HG03135 (cell line): ENCODE data around the gene CATSPERB.
"Not testable (repeated sequence)": the region's sequence is repeated elsewhere in the genome, so short reads cannot be mapped to it uniquely, and the experiment has no call there.

Source experiments
- ATAC-seq: cut with Tn5 transposase; IDR thresholded peaks from one replicate; pipeline ENCODE4 v1.9.1; 2021; ENCODE audit warnings: mild to moderate bottlenecking, moderate library complexity; ENCODE audit not compliant: unreplicated experiment

Gene CATSPERB

DNA sequence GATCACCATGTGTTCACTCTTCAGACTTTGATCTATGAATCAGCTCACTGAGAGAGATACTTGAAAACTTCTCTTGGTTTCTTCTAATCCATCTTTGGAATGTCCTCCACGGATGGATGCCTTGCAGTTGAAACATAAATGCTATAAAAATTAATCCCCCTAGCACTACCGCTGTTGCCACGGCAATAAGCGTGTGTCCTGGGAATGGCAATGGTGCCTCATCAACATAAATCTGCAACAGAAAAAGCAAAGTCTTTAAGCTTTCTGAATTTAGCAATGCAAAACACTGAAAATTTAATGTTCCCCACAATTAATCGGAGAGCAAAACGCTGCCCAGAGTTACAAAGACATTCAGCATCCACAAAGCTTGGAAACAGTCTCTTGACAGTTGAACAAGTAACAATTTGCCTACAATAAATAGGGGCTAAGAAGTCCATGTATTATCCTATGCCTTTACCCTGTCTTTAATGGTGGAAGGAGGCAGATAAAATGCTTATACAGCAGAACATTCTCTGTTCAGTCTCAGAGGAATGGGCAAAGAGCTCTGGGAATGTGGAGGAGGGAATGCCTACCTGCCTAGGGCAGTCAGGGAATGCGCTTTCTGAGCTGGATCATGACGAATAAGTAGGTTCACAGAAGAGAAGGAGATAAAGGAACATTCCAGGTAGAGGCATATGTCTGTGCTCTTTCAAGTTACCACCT is 150.9 kb downstream of the CATSPERB start:
- ATAC-seq = no peak

DNA sequence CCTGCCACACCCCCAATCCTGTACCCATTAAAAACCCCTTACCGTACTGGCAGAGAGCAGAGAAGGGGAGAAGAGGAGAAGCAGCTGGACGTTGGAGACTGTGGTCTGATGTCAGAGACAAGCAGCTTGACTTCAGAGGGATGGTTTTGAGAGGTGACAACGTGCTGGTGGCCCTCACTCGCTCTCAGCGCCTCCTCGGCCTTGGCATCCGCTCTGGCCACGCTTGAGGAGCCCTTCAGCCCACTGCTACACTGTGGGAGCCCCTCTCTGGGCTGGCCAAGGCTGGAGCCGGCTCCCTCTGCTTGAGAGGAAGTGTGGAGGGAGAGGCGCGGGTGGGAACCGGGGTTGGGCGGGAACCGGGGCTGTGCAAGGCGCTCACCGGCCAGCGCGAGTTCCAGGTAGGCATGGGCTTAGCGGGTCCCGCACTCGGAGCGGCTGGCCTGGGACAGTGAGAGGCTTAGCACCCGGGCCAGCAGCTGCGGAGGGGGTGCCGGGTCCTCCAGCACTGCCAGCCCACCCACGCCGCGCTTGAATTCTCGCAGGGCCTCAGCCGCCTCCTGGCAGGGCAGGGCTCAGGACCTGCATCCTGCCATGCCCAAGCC is 154.2 kb downstream of the CATSPERB start:
- no peak for ATAC-seq

DNA sequence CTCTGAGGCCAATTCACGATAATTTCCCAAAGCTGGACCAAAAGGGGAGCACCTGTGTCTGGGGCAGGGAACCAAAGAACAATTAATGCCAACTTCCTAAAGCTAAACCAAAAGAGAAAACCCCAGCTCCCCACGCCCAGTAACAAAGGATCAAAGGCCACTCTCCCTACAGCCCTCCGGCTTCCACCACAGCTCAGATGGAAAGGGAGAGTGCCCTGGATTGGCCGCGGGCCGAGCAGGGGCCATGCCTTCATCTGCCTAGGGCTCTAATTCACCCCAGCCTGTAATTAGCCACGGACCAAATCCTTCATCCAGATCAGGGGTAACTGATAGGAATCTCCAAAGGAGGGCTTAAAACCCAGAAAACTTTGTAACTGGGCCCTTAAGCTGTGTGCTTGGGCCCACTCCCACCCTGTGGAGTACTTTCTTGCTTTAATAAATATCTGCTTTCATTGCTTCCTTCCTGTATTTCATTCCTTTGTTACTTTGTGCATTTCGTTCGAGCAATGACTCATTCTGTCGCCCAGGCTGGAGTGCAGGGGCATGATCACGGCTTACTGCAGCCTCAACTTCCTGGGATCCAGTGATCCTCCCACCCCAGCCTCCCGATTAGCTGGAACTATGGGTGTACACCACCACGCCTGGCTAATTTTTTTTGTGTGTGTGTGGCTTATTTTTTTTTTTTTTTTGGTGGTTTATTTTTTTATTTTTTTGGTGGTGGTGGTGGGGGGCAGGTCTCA is 156.2 kb downstream of the CATSPERB start:
- ATAC-seq = no peak

DNA sequence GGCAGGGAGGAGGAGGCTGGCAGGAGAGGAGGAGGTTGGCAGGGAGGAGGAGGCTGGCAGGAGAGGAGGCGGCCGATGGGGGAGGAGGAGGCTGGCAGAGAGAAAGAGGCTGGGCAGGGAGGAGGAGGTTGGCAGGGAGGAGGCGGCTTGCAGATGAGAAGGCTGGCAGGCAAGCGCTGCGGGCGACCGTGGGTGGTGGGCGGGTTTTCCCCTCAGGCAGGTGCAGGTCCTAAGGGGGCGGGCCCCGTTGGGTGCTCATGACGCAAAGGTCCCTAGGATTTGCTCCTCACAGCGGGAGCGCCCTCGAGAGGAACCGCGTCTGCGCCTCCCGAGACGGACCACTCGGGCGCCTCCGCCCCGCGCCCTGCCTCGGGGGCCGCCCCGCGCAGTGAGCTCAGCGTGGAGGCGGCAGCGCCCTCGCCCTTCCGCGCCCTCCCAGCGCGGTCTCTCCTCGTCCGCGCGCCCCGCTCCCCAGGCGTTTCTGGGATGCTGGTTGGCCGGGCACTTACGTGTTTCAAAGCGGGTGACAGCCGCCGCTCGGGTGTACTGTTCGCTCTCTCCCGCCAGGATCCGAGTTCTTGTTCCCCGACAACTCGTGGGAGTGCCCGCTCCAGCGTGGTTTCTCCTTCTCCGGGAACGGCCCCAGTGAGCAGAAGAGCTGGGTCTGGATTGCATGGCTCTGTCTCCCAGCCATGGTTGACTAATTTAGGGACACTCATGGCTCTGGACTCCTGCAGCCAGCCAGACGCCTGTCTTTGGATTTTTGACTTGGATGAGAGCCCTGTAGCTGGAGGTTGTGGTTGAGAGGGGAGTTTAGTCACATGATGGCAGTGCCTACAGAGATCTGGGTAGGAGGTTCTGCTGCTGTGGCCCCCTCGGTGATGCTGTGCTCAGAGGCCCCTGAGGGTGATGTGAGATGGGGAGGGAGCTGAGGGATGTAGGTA is 157.7 kb downstream of the CATSPERB start:
- no peak for ATAC-seq

DNA sequence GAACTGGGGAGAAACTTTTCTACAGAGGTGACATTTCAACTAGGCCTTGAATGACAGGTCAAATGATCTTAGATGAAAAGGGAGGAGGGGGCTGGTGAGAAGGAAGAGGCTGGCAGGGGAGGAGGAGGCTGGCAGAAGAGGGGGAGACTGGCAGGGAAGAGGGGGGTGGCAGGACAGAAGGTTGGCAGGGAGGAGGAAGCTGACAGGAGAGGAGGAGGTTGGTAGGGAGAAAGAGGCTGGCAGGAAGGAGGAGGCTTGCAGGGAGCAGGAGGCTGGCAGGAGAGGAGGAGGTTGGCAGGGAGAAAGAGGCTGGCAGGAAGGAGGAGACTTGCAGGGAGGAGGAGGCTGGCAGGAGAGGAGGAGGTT is 158.4 kb downstream of the CATSPERB start:
- no peak for ATAC-seq

DNA sequence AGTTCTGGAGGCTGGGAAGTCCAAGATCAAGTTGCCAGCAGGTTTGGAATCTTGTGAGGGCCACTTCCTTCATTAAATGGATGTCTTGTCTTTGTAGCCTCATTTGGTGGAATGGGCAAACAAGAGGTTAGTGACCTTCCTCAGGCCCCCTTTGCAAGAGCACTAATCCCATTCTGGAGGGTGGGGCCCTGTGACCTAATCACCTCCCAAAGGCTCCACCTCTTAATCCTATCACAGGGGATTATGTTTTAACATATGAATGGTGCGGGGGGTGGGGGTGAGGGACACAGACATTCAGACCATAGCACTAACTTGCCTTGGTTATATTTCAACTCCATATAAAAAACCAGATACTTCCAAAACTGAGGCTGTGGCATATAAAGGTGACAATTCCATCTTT is 161.9 kb downstream of the CATSPERB start:
- no peak for ATAC-seq

DNA sequence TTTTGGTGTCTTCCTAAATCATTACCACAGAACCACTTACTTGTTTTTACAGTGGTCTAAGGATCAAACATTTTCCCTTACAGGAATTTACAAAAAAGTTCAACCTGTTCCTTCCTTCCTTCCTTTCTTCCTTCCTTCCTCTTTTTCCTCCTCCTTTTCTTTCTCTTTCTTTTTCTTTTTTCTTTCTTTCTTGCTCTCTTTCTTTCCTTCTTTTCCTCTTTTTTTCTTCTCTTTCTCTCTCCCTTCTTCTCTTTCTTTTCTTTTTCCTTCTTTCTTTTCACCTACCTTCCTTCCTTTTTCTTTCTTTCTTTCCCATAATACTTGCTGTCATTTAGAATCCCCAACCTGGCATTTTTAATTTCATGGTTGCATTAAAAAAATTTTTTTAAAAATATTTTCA is 162.6 kb downstream of the CATSPERB start:
- no peak for ATAC-seq

DNA sequence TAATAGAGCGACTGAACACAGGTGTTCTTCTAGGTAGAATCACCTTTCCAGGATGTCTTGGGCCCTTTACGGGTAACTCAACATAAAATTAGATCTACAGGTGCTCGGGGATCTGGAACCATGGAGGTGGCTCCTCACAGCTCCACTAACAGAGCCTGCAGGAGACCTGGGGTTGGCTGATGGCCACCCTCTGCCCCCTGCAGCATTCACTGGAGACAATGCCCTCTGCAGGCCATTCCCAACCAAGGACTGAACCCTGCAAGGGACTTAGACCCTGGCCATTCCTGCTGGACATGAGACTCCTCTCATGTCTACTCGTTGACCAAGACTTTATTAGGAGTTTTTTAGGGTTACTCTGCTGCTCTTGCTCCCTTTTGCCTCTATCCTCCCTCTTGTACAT is 163.3 kb downstream of the CATSPERB start:
- no peak for ATAC-seq

DNA sequence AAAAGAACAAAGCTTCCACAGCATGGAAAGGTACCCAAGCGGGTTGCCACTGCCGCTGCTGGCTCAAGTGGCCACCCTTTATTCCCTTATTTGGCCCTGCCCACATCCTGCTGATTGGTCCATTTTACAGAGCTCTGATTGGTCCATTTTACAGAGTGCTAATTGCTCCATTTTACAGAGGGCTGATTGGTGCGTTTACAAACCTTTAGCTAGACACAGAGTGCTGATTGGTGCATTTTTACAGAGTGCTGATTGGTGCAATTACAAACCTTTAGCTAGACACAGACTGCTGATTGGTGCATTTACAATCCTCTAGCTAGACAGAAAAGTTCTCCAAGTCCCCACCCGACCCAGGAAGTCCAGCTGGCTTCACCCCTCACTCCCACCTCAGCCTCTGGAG is 164.1 kb downstream of the CATSPERB start:
- not testable (repeated sequence) for ATAC-seq

DNA sequence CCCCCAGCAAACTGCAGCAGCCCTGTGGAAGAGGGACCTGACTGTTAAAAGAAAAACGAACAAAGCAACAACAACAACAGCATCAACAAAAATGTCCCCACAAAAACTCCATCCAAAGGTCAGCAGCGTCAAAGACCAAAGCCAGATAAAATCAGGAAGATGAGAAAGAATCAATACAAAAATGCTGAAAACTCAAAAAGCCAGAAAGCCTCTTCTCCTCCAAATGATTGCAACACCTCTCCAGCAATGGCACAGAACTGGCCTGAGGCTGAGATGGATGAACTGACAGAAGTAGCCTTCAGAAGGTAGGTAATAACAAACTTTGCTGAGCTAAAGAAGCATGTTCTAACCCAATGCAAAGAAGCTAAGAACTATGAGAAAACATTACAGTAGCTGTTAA is 176.4 kb downstream of the CATSPERB start:
- ATAC-seq = no peak

DNA sequence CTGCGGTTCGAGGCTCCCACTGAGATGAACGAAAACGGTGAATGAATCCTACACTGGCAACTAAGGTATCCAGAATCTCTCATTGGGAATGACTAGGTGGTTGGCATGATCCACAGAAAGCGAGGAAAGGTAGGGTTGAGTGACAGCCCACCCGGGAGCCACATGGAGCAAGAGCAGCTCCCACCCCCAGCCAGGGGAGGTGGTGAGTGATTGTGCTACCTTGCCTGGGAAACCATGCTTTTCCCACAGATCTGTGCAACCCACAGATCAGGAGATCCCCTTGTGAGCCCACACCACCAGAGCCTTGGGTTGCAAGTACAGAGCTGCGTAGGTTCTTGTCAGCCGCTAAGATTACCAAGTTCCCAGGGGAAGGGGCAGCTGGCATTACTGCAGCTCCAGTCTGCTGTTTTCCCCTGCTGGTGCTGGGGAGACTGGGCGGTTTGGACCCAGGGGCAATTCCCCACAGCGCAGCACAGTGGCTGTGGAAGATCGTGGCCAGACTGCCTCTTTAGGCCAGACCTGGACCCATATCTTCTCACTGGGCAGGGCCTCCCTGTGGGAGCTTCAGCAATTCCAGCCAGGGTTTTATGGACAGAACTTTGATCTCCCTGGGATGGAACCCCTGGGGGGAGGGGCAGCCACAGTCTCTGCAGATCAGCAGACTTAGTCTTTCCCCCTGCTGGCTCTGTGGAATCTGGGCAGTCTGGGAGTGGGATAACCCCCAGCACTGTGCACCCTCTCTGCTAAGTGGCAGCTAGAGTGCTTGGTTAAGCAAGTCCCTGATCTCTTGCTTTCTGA is 177.2 kb downstream of the CATSPERB start:
- ATAC-seq = no peak

DNA sequence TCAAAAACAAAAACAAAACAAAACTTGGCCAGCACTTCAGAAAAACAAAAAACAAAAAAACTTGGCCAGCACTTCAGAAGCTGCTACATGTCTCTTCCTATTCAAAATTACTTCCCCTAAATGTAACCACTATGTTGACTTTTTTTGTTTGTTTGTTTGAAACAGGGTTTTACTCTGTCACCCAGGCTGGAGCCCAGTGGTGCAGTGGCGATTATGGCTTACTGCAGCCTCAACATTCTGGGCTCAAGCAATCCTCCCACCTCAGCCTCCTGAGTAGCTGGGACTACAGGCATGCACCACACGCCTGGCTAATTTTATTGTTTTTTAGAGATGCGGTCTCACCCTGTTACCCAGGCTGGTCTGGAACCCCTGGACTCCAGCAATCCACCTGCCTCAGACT is 183.8 kb downstream of the CATSPERB start:
- ATAC-seq = no peak

DNA sequence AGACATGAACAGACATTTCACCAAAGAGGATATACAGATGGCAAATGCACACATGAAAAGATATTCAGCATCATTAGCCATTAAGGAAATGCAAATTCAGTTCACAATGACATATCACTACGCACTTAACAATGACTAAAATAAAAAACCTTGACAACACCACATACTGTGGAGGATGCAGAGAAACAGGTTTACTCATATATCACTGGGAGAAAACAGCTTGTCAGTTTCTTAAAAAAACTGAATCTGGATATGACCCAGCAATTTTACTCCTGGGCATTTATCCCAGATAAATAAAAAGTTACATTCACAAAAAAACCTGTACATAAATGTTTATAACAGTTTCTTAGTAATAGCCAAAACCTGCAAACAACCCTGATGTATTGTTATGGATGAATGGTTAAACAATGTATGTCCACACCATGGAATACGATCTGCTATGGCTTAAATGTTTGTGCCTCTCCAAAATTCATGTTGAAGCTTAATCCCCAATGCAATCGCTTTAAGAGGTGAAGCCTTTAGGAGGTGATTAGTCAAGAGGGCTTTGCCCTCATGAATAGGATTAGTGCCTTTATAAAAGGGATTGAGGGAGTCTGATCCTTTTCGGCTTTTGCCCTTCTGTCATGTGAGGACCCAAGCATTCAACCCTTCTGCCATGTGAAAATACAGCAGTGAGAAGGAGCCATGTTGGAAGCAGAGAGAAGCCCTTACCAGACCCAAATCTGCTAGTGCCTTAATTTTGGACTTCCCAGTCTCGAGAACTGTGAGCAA is 185.8 kb downstream of the CATSPERB start:
- no peak for ATAC-seq

DNA sequence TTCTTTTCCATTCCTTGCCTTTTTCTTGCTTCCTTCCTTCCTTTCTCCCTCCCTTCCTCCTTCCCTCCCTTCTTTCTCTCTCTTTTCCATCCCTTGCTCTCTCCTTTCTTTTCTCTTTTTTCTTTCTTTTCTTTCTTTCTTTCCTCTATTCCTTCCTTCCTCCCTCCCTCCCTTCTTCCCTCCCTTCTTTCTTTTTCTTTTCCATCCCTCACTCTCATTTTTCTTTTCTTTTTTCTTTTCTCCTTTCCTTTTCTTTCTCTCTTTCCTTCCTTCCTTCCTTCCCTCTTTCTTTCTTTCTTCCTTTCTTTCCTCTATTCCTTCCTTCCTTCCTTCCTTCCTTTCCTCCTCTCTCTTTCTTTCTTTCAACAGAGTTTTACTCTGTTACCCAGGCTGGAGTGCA is 186.7 kb downstream of the CATSPERB start:
- ATAC-seq = no peak

DNA sequence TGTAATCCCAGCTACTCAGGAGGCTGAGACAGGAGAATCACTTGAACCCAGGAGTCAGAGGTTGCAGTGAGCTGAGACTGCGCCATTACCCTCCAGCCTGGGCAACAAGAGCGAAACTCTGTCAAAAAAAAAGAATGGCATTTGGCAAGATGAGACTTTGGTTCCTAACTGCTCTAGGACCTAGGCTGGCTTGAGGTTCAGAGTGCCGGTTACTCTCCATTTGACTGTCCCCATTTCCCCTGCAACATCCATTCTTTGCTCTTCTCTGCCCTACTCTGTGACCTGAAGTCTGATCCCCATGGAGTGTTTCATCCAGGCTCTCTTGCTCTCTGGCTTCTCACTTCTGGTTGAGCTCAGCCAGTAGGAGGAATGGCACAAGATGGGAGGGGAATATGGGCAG is 195.6 kb downstream of the CATSPERB start:
- ATAC-seq = no peak

DNA sequence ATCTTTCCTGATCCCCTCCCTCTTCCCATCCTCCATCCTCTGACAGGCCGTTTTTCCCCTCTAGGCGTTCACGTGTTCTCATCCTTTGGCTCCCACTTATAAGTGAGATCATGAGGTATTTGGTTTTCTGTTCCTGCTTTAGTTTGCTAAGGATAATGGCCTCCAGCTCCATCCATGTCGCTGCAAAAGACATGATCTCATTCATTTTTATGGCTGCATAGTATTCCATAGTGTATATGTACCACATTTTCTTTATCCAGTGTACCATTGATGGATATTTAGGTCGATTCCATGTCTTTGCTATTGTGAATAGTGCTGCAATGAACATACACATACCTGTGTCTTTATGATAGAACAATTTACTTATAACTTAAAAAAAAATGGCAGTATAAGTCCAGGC is 197.8 kb downstream of the CATSPERB start:
- ATAC-seq = not testable (repeated sequence)

DNA sequence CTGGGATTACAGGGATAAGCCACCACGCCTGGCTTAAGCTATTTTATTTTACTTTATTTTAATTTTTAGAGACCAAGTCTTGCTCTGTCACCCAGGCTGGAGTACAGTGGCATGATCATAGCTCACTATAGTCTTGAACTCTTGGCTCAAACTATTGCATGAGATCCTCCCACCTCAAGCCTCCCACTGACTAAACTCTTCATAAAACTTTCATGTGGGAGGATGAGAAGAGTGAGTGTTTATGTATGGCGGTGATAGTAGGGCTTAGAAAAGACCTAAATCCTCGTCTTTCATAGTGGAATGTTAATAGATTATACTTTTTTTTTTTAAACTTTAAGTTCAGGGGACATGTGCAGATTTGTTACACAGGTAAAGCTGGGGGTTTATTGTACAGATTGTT is 198.3 kb downstream of the CATSPERB start:
- ATAC-seq = no peak
